ENCODE data around the gene ZDHHC21. TPM values are rescaled to one million over a fixed set of nuclear protein-coding genes. Genes with fewer than 3 reads are reported as not detected.

The ZDHHC21 gene
- polyA plus RNA-seq, 1 experiment: 3.2 TPM

DNA sequence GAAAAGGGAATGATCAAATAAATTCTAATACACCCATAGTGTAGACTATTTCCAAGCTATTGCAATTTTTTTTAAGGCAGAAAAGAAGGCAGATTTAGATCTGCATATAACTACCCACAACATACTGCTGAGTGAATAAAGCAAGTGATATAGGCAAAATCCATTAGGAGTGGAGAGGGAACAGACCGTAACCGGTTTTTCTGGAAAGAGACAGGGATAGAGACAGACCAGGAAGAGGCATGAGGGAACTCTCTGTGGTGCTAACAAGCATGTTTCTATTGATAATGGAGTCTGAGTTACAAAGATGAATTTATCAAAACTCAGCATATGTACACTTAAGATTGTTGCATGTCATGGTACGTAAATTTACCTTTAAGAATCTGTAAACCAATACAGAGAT is 14.5 kb downstream of the ZDHHC21 start:
- TF ChIP-seq, protein P1, sequence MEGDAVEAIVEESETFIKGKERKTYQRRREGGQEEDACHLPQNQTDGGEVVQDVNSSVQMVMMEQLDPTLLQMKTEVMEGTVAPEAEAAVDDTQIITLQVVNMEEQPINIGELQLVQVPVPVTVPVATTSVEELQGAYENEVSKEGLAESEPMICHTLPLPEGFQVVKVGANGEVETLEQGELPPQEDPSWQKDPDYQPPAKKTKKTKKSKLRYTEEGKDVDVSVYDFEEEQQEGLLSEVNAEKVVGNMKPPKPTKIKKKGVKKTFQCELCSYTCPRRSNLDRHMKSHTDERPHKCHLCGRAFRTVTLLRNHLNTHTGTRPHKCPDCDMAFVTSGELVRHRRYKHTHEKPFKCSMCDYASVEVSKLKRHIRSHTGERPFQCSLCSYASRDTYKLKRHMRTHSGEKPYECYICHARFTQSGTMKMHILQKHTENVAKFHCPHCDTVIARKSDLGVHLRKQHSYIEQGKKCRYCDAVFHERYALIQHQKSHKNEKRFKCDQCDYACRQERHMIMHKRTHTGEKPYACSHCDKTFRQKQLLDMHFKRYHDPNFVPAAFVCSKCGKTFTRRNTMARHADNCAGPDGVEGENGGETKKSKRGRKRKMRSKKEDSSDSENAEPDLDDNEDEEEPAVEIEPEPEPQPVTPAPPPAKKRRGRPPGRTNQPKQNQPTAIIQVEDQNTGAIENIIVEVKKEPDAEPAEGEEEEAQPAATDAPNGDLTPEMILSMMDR (IDR thresholded peaks at IDR 0.05; ENCODE audit: insufficient read depth, low read depth, low read length): no peak
- DNase-seq (ENCODE audit: low read depth): no peak
- POLR2A ChIA-PET: no interaction called here
- CTCF ChIA-PET: no interaction called here
- no peak overlapping the region for H3K4me3 ChIP-seq (ENCODE audit: low read depth, low read length)
- no peaks in the 10 kb centered on the region for H3K36me3 ChIP-seq (ENCODE audit: control insufficient read depth, insufficient read depth, low read length)
- no peaks in the 10 kb centered on the region for H3K27me3 ChIP-seq (ENCODE audit: control insufficient read depth, insufficient read depth, low read length)

DNA sequence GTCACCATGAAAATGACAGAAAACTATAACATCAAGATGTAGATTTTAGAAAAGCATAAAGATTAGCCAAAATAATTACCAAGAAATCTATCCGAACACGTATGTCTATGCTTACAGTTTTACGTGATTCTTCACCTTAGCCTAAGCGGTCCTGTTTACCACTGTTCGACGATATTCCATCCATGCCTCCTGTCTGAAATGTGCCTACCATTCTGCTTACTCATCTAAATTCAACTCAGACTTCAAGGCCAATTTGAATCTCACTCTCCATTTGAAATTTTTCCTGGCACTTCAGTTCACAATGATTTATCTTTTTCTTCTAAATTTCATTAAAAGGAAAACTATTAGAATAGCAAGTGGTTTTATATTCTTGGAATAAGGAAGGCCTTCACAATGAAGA is 15.4 kb downstream of the ZDHHC21 start:
- POLR2A ChIA-PET: no interaction called here
- H3K4me3 ChIP-seq (ENCODE audit: low read depth, low read length): no peak overlapping the region
- no peak for DNase-seq (ENCODE audit: low read depth)
- H3K27me3 ChIP-seq (ENCODE audit: control insufficient read depth, insufficient read depth, low read length): no peaks in the 10 kb centered on the region
- TF ChIP-seq, protein P1 (IDR thresholded peaks at IDR 0.05; ENCODE audit: insufficient read depth, low read depth, low read length): no peak
- no peaks in the 10 kb centered on the region for H3K36me3 ChIP-seq (ENCODE audit: control insufficient read depth, insufficient read depth, low read length)
- CTCF ChIA-PET: no interaction called here

DNA sequence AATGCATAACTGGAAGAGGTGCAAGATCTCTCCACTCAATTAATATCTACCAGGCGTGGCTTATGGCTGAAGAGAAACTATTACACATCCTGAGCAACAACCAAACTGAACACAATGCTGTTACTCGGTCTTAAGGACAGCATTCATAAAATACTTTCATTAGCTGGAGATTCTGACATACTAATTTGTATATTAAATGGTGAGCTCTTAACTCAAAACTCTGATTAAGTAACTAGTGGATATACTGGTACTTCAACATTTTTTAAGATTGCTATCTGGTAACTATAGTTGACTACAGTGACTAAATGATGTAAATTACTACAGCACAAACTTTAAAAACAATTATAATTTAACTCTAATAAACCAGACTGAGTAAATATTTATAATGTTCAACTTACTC is 15.8 kb downstream of the ZDHHC21 start:
- CTCF ChIA-PET: no interaction called here
- POLR2A ChIA-PET: no interaction called here
- Histone ChIP-seq H3K36me3 (ENCODE audit: control insufficient read depth, insufficient read depth, low read length) (no peaks in the 10 kb centered on the region), H3K4me3 (ENCODE audit: low read depth, low read length) (no peak overlapping the region), H3K27me3 (ENCODE audit: control insufficient read depth, insufficient read depth, low read length) (no peaks in the 10 kb centered on the region)
- no peak for DNase-seq (ENCODE audit: low read depth)
- TF ChIP-seq, protein P1 (IDR thresholded peaks at IDR 0.05; ENCODE audit: insufficient read depth, low read depth, low read length): no peak

DNA sequence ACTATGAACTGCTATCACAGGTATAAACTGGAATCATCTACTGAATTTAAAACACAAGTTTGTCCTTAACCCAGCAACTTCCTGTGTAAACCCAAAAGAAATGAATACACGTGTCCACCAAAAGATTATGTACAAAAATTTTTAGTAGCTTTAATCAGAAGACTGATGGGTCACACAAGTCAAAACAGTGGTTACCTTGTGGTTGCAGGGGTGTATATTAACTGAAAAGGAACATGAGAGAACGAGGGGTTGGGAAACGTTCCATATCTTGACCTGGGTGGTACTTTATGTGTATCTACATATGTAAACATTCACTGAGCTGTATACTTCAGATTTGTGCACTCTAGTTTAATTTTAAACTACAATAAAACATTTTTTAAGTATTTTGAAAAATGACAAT is 18.6 kb downstream of the ZDHHC21 start:
- ChIA-PET CTCF (interaction anchor here (0.8 to 1.1 kb wide), 2 partner anchors 13 to 14 kb away, joined by 3 to 4 read pairs; no protein-coding TSS in a partner anchor), POLR2A (no interaction called here)
- TF ChIP-seq, protein P1 (IDR thresholded peaks at IDR 0.05; ENCODE audit: insufficient read depth, low read depth, low read length): no peak
- Histone ChIP-seq H3K27me3 (ENCODE audit: control insufficient read depth, insufficient read depth, low read length) (no peaks in the 10 kb centered on the region), H3K4me3 (ENCODE audit: low read depth, low read length) (no peak overlapping the region), H3K36me3 (ENCODE audit: control insufficient read depth, insufficient read depth, low read length) (no peaks in the 10 kb centered on the region)
- DNase-seq (ENCODE audit: low read depth): no peak

DNA sequence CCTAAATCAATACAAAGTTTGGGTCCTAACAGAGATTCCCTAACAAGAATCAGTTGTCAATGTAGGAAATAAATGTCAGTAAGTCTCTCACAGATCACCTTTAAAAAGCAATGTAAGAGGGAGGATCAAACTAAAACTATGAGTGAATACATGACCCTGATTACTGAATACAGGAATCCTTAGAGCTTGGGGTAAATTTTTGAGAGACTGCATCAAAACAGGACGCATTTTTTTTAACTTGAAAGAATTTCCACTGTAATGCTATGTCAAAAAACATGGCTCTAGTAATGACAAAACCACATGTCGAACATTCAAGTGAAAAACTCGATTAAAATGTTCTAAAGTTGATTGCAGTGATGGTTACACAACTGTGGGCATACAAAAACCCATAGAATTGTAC is 21.9 kb downstream of the ZDHHC21 start:
- ChIA-PET CTCF (no interaction called here), POLR2A (no interaction called here)
- TF ChIP-seq, protein P1 (IDR thresholded peaks at IDR 0.05; ENCODE audit: insufficient read depth, low read depth, low read length): no peak
- no peak overlapping the region for H3K4me3 ChIP-seq (ENCODE audit: low read depth, low read length)
- no peak for DNase-seq (ENCODE audit: low read depth)
- H3K36me3 ChIP-seq (ENCODE audit: control insufficient read depth, insufficient read depth, low read length): no peaks in the 10 kb centered on the region
- no peaks in the 10 kb centered on the region for H3K27me3 ChIP-seq (ENCODE audit: control insufficient read depth, insufficient read depth, low read length)
